Chondrocyte (in vitro differentiated cells): ENCODE measurements around the gene KIF5A. TPM values are rescaled to one million over a fixed set of nuclear protein-coding genes. Genes with fewer than 3 reads are reported as not detected.

Experiments used
- DNase-seq: peaks from one replicate; pipeline ENCODE4 v3.0.0; 2021; ENCODE audit warnings: mixed read lengths, low spot score
- H3K27ac Mint-ChIP-seq: one replicate; pipeline ENCODE4 v1.8.0; 2021; ENCODE audit warnings: mild to moderate bottlenecking, moderate library complexity, mixed read lengths; ENCODE audit not compliant: unreplicated experiment
- H3K27me3 Mint-ChIP-seq: 2 replicates; pipeline ENCODE4 v1.8.0; 2021; ENCODE audit warnings: low read depth, mixed read lengths
- H3K36me3 Mint-ChIP-seq: 2 replicates; pipeline ENCODE4 v1.8.0; 2021; ENCODE audit warnings: low read depth, mixed read lengths
- H3K4me1 Mint-ChIP-seq: 2 replicates; pipeline ENCODE4 v1.8.0; 2021; ENCODE audit warnings: low read depth, mild to moderate bottlenecking, mixed read lengths
- H3K4me3 Mint-ChIP-seq: one replicate; pipeline ENCODE4 v1.8.0; 2021; ENCODE audit warnings: mild to moderate bottlenecking, moderate library complexity, mixed read lengths; ENCODE audit not compliant: unreplicated experiment
- H3K9me3 Mint-ChIP-seq: 2 replicates; pipeline ENCODE4 v1.8.0; 2021; ENCODE audit warnings: low read depth, mixed read lengths
- CTCF ChIP-seq: fragments of 200-600 bp; sonication (generic); IDR thresholded peaks from 2 replicates; pipeline ENCODE4 v1.5.0; 2021; ENCODE audit warnings: antibody characterized with exemption, mild to moderate bottlenecking, moderate library complexity
- total RNA-seq: library from RNA; stranded (reverse); gene quantifications from 3 replicates; pipeline ENCODE4 v1.2.1, GENCODE V29; 2021

KIF5A gene
- total RNA-seq, 1 donor from 2014 or later: 3.5 TPM

- H3K4me3 Mint-ChIP-seq: peak within 1 kb of the TSS; percentile 92
- H3K27me3 Mint-ChIP-seq: no peaks in the 10 kb centered on the region
- no peaks in the 10 kb centered on the region for H3K9me3 Mint-ChIP-seq
- TF ChIP-seq CTCF: no peak
- no peak for DNase-seq
- H3K27ac Mint-ChIP-seq: peak within 1 kb of the TSS; percentile 87
- H3K36me3 Mint-ChIP-seq: peaks cover 9% of the 10 kb centered on the region
- H3K4me1 Mint-ChIP-seq: peaks cover 26% of the 10 kb centered on the region
Observed at GRCh38 chr12:57590864-57591781, 41.3 kb downstream of the KIF5A start, which contains the start of gene PIP4K2C. Gene PIP4K2C (plus strand): TSS chr12:57591192. CDS start chr12:57591290, 98 bp downstream.

GRCh38 chr12:57591782-57592325 is 42.0 kb downstream of the KIF5A start:
- no peak for DNase-seq
- Mint-ChIP-seq H3K9me3 (no peaks in the 10 kb centered on the region), H3K27me3 (no peaks in the 10 kb centered on the region), H3K4me1 (peaks cover 26% of the 10 kb centered on the region), H3K27ac (no peak overlapping the region), H3K36me3 (peaks cover 11% of the 10 kb centered on the region), H3K4me3 (peak overlapping the region; percentile 92)
- TF ChIP-seq CTCF: no peak

- no peaks in the 10 kb centered on the region for H3K27me3 Mint-ChIP-seq
- DNase-seq: no peak
- TF ChIP-seq CTCF: no peak
- no peak overlapping the region for H3K27ac Mint-ChIP-seq
- peaks cover 26% of the 10 kb centered on the region for H3K4me1 Mint-ChIP-seq
- H3K9me3 Mint-ChIP-seq: no peaks in the 10 kb centered on the region
- peak overlapping the region; percentile 92 for H3K4me3 Mint-ChIP-seq
- H3K36me3 Mint-ChIP-seq: peaks cover 16% of the 10 kb centered on the region
Observed at GRCh38 chr12:57592551-57593165, 42.8 kb downstream of the KIF5A start.

- no peaks in the 10 kb centered on the region for H3K27me3 Mint-ChIP-seq
- H3K36me3 Mint-ChIP-seq: peaks cover 18% of the 10 kb centered on the region
- H3K4me1 Mint-ChIP-seq: peaks cover 26% of the 10 kb centered on the region
- H3K27ac Mint-ChIP-seq: no peak overlapping the region
- DNase-seq: no peak
- H3K4me3 Mint-ChIP-seq: no peak overlapping the region
- TF ChIP-seq CTCF: no peak
- H3K9me3 Mint-ChIP-seq: no peaks in the 10 kb centered on the region
Observed at GRCh38 chr12:57593187-57593586, 43.3 kb downstream of the KIF5A start.

GRCh38 chr12:57600395-57600794 is 50.6 kb downstream of the KIF5A start:
- Mint-ChIP-seq H3K4me3 (no peak overlapping the region), H3K4me1 (peaks cover 17% of the 10 kb centered on the region), H3K9me3 (no peaks in the 10 kb centered on the region), H3K36me3 (peaks cover 35% of the 10 kb centered on the region), H3K27me3 (no peaks in the 10 kb centered on the region), H3K27ac (no peak overlapping the region)
- TF ChIP-seq CTCF: no peak
- DNase-seq: no peak
